Neutrophil (primary cell): ENCODE measurements around the gene EPM2A.

Source experiments
- H3K27ac ChIP-seq: fragments of 200-600 bp; sonication (generic); 2 replicates; pipeline ENCODE4 v1.5.1; 2016; ENCODE audit warnings: mild to moderate bottlenecking, moderate library complexity
- H3K27me3 ChIP-seq: fragments of 200-600 bp; sonication (generic); 2 replicates; pipeline ENCODE4 v1.6.0; 2016; ENCODE audit warnings: mild to moderate bottlenecking
- H3K36me3 ChIP-seq: fragments of 200-600 bp; sonication (generic); 2 replicates; pipeline ENCODE4 v1.5.1; 2017
- H3K4me1 ChIP-seq, 2 experiments: fragments of 200-600 bp in 1 of 2; sonication (generic) in 1 of 2; 1 replicate in 1 of 2; 2 replicates in 1 of 2; pipeline versions ENCODE4 v1.5.1 to v1.6.1; 2013 to 2016; ENCODE audit warnings: low read depth in 1 of 2, low read length in 1 of 2, mild to moderate bottlenecking in 1 of 2, moderate library complexity in 1 of 2; ENCODE audit not compliant: control insufficient read depth in 1 of 2, insufficient read depth in 1 of 2
- H3K4me3 ChIP-seq, 2 experiments: fragments of 200-600 bp in 1 of 2; sonication (generic) in 1 of 2; 1 replicate in 1 of 2; 2 replicates in 1 of 2; pipeline ENCODE4 v1.5.1; 2013 to 2016; ENCODE audit warnings: low read depth in 1 of 2, low read length in 1 of 2, mild to moderate bottlenecking in 1 of 2, moderate library complexity in 1 of 2
- H3K9me3 ChIP-seq: fragments of 200-600 bp; sonication (generic); 2 replicates; pipeline ENCODE4 v1.5.1; 2016
- TF ChIP-seq, protein P1 (sequence below): fragments of 200-600 bp; sonication (generic); IDR thresholded peaks from 2 replicates; pipeline ENCODE4 v1.5.1; 2016; ENCODE audit warnings: antibody characterized with exemption

EPM2A gene

DNA sequence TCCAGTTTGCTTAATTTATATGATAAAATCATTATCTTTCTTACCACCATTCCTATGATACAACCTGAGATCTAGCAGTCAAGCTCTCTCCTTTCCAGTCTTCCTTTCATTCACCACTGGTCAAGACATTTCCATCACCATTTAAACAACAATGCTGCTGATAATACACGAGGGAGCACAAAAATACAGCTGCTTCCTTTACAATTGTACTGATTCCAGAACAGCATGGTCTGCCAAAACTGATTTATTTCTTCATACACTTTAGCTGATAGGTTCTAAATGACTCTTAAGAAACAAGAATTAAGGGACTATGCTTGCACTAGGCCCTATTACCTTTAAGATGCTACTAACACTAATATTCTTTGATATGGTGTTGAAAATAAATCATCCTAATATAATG, 65.0 kb downstream of the EPM2A start:
- Histone ChIP-seq H3K4me1 (no peaks in the 10 kb centered on the region), H3K4me3 (no peak overlapping the region), H3K9me3 (no peaks in the 10 kb centered on the region), H3K36me3 (no peaks in the 10 kb centered on the region), H3K27me3 (no peaks in the 10 kb centered on the region), H3K27ac (no peak overlapping the region)
- TF ChIP-seq, protein P1, sequence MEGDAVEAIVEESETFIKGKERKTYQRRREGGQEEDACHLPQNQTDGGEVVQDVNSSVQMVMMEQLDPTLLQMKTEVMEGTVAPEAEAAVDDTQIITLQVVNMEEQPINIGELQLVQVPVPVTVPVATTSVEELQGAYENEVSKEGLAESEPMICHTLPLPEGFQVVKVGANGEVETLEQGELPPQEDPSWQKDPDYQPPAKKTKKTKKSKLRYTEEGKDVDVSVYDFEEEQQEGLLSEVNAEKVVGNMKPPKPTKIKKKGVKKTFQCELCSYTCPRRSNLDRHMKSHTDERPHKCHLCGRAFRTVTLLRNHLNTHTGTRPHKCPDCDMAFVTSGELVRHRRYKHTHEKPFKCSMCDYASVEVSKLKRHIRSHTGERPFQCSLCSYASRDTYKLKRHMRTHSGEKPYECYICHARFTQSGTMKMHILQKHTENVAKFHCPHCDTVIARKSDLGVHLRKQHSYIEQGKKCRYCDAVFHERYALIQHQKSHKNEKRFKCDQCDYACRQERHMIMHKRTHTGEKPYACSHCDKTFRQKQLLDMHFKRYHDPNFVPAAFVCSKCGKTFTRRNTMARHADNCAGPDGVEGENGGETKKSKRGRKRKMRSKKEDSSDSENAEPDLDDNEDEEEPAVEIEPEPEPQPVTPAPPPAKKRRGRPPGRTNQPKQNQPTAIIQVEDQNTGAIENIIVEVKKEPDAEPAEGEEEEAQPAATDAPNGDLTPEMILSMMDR, result no peak

DNA sequence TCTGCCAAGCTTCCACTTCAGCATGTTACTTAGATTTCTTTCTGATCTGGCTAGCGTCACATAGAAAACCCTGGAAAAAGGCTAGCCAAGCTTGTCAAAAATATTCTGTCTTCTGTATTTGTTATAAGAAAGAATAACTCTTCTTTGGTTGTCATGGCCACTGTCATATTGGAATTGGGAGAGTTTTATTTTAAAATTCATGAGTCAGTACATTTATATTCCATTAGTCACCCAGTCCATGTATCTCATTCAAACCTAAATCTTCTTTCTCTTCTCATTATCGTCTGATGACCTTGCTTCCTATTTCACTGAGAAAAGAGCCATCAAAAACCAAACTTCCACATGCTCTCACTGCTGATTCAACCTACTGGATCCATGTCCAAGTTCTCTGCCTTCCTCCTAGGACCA, 65.7 kb downstream of the EPM2A start:
- H3K27me3 ChIP-seq, result no peaks in the 10 kb centered on the region
- no peaks in the 10 kb centered on the region for H3K9me3 ChIP-seq
- H3K4me1 ChIP-seq, result no peaks in the 10 kb centered on the region
- H3K4me3 ChIP-seq, result no peak overlapping the region
- H3K27ac ChIP-seq, result no peak overlapping the region
- TF ChIP-seq, protein P1, result no peak
- no peaks in the 10 kb centered on the region for H3K36me3 ChIP-seq

DNA sequence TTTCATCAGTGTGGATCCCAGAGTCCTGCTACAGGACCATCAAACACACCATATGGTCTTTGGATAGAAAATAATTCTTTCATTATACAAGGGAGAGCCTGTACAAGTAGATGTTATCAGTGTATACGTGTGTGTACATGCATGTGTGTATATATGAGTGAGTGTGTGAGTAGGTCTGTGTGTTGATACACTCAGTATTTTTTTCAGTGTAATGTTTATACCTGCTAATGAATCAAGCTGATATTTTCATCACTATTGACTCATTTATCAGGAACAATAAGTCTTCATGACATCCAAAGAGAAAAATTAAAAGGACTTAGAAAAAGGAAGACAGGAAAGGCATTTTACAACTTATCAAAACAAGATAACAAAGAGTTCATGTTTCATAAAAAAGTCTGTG, 66.5 kb downstream of the EPM2A start:
- Histone ChIP-seq H3K27ac (no peak overlapping the region), H3K4me3 (no peak overlapping the region), H3K36me3 (no peaks in the 10 kb centered on the region), H3K27me3 (no peaks in the 10 kb centered on the region), H3K9me3 (no peaks in the 10 kb centered on the region), H3K4me1 (no peaks in the 10 kb centered on the region)
- TF ChIP-seq, protein P1, result no peak

DNA sequence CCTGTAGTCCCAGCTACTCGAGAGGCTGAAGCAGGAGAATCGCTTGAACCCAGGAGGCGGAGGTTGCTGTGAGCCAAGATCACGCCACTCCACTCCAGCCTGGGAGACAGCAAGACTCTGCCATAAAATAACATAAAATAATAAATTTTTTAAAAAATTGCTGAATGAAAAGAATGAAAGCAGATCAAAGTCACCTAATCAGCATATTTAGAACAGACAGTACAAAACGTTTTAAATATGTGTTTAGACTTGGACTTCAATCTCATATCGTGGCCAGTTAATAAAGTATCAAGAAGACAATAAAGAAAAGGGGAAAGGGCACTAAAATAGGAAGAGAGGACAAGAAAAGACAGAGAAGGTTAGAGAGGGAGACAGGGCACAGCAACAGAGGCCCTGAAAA, 74.6 kb downstream of the EPM2A start:
- TF ChIP-seq, protein P1, result no peak
- Histone ChIP-seq H3K36me3 (no peaks in the 10 kb centered on the region), H3K4me1 (no peaks in the 10 kb centered on the region), H3K4me3 (no peak overlapping the region), H3K27me3 (no peaks in the 10 kb centered on the region), H3K9me3 (no peaks in the 10 kb centered on the region), H3K27ac (no peak overlapping the region)

DNA sequence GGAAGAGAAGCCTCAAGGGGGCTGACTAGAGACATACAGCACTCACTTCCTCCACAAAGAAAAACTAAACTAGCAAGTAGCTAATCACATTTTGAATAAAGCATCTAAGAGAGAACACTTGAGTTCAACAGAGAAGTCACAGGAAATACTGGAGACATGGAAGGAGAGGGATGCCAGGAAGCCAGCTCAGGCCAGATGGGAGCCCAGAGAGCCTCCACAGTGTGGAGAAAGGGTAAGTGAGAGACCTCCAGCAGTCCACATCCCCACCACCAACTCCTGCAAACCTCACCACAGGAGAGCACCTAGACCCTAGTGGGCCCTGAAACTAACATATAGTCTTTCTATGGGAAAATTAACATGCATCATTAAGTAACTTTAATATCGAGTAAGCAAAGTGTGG, 79.2 kb downstream of the EPM2A start:
- Histone ChIP-seq H3K27me3 (no peaks in the 10 kb centered on the region), H3K4me1 (no peaks in the 10 kb centered on the region), H3K9me3 (no peaks in the 10 kb centered on the region), H3K27ac (no peak overlapping the region), H3K4me3 (no peak overlapping the region), H3K36me3 (no peaks in the 10 kb centered on the region)
- TF ChIP-seq, protein P1, result no peak

DNA sequence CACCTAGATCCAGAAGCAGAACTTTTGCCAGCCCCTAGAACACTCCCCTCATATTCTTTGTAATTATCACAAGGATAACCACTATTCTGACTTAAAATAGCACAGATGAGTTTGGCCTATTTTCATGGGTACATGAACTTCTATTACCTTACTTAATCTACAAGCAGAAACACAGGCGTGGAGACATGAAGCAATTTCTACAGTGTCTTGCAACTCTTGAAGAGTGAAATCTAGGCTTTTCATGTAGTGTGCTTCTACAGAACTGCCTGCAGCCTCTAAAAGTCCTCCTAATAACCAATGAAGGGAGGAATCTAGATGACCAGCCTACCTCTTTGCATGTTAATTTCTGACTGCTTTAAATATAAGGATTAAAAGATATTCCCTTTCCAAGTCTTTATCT, 82.7 kb downstream of the EPM2A start:
- no peaks in the 10 kb centered on the region for H3K27me3 ChIP-seq
- no peaks in the 10 kb centered on the region for H3K9me3 ChIP-seq
- no peak overlapping the region for H3K27ac ChIP-seq
- H3K36me3 ChIP-seq, result no peaks in the 10 kb centered on the region
- TF ChIP-seq, protein P1, result no peak
- no peak overlapping the region for H3K4me3 ChIP-seq
- no peaks in the 10 kb centered on the region for H3K4me1 ChIP-seq
